ENCODE measurements around the gene JOSD2. TPM values are rescaled to one million over a fixed set of nuclear protein-coding genes. Genes with fewer than 3 reads are reported as not detected.

Gene JOSD2
- total RNA-seq, 2 donors from 2014 or later: 12.1 to 13.7 TPM

- Mint-ChIP-seq H3K4me1 (peaks cover 3% of the 10 kb centered on the region), H3K36me3 (ENCODE audit: low read depth) (peaks cover 52% of the 10 kb centered on the region), H3K9me3 (peaks cover 26% of the 10 kb centered on the region), H3K4me3 (peak overlapping the region; percentile 17), H3K27me3 (ENCODE audit: insufficient read depth) (no peaks in the 10 kb centered on the region), H3K27ac (peak overlapping the region; percentile 58)
- peaks cover 16% of the 10 kb centered on the region for H3K9me3 ChIP-seq (ENCODE audit: control insufficient read depth, low read length)
- no peak overlapping the region for H3K9ac ChIP-seq (ENCODE audit: extremely low read depth, low read length, poor library complexity, severe bottlenecking)
- 88 to 95% methylated on average over 8 to 19 of the region's 19 CpGs for WGBS, 2 experiments (ENCODE audit: insufficient coverage in 1 of 2, insufficient read length in 1 of 2)
- TF ChIP-seq CTCF (conservative IDR thresholded peaks at IDR 0.05): peak; percentile 77
- H3K4me3 ChIP-seq (ENCODE audit: low read length): no peak overlapping the region
- DNase-seq: peak; percentile 86
- no peaks in the 10 kb centered on the region for H3K4me1 ChIP-seq (ENCODE audit: control insufficient read depth, insufficient read depth, low read length)
- no peak overlapping the region for H3K27ac ChIP-seq (ENCODE audit: low read depth, low read length)
- no peaks in the 10 kb centered on the region for H3K27me3 ChIP-seq (ENCODE audit: control insufficient read depth, insufficient read depth, low read length, poor library complexity, severe bottlenecking)
- H3K36me3 ChIP-seq (ENCODE audit: control insufficient read depth, insufficient read depth, low read length): peaks cover 27% of the 10 kb centered on the region
Measured at GRCh38 chr19:50478901-50479715, 31.9 kb downstream of the JOSD2 start.

DNA sequence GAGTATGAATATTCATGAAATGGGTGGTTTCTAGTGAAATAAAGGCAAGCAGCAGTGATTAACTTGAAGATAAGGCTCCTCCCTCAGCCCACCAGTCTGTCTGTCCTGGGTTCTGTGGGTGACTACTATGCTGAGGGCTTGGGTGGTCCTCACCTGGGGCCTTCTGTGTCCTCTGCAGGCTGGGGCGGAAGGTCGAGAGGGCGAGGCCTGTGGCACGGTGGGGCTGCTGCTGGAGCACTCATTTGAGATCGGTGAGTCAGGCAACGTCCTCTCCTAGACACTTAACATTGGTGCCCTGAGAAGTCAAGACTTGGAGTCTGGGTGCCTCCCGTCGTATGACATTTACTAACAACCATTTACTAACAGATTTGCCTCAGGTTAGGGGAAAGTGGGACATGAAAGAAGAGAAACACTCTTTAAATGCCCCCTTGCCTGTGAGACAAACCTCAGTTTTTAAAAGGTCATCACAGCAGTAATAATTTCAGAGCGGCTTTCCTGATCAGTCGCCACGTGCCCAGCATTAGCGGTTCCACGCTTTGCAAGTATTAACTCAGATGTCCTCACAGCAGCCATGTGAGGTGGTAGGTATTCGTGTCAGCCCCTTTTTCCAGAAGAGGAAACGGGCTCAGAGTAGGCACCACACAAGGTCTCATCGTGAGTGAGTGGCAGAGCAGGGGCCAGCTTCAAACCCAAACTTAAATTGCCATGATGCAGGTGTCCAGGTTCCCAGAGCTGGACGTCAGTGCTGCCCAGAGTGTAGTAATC is 33.1 kb downstream of the JOSD2 start:
- H3K27me3 ChIP-seq (ENCODE audit: control insufficient read depth, insufficient read depth, low read length, poor library complexity, severe bottlenecking): no peaks in the 10 kb centered on the region
- Mint-ChIP-seq H3K27me3 (ENCODE audit: insufficient read depth) (peaks cover 5% of the 10 kb centered on the region), H3K9me3 (peaks cover 26% of the 10 kb centered on the region), H3K27ac (no peak overlapping the region), H3K4me3 (peak overlapping the region; percentile 98), H3K36me3 (ENCODE audit: low read depth) (peaks cover 46% of the 10 kb centered on the region), H3K4me1 (peaks cover 3% of the 10 kb centered on the region)
- H3K36me3 ChIP-seq (ENCODE audit: control insufficient read depth, insufficient read depth, low read length): peaks cover 22% of the 10 kb centered on the region
- H3K27ac ChIP-seq (ENCODE audit: low read depth, low read length): no peak overlapping the region
- H3K4me3 ChIP-seq (ENCODE audit: low read length): no peak overlapping the region
- no peak for DNase-seq
- no peak for TF ChIP-seq CTCF (conservative IDR thresholded peaks at IDR 0.05)
- WGBS, 2 experiments (ENCODE audit: insufficient coverage in 1 of 2, insufficient read length in 1 of 2): 92 to 94% methylated on average over 14 to 17 of the region's 17 CpGs
- H3K4me1 ChIP-seq (ENCODE audit: control insufficient read depth, insufficient read depth, low read length): no peaks in the 10 kb centered on the region
- peaks cover 16% of the 10 kb centered on the region for H3K9me3 ChIP-seq (ENCODE audit: control insufficient read depth, low read length)
- H3K9ac ChIP-seq (ENCODE audit: extremely low read depth, low read length, poor library complexity, severe bottlenecking): no peak overlapping the region

DNA sequence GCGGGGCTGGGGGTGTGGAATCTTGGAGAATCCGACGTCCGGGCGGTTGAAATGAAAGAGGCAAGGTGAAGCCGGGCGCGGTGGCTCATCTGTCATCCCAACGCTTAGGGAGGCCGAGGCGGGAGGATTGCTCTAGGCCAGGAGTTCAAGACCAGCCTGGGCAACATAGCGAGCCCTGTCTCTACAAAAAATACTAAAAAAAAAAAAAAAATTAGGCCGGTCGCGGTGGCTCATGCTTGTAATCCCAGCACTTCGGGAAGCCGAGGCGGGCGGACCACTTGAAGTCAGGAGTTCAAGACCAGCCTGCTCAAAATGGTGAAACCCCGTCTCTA is 34.1 kb downstream of the JOSD2 start:
- Histone ChIP-seq H3K9ac (ENCODE audit: extremely low read depth, low read length, poor library complexity, severe bottlenecking) (peak overlapping the region; percentile 85), H3K4me3 (ENCODE audit: low read length) (peak overlapping the region; percentile 91), H3K4me1 (ENCODE audit: control insufficient read depth, insufficient read depth, low read length) (no peaks in the 10 kb centered on the region), H3K9me3 (ENCODE audit: control insufficient read depth, low read length) (peaks cover 17% of the 10 kb centered on the region), H3K27ac (ENCODE audit: low read depth, low read length) (peak overlapping the region; percentile 91), H3K36me3 (ENCODE audit: control insufficient read depth, insufficient read depth, low read length) (peaks cover 20% of the 10 kb centered on the region), H3K27me3 (ENCODE audit: control insufficient read depth, insufficient read depth, low read length, poor library complexity, severe bottlenecking) (no peaks in the 10 kb centered on the region)
- no peak for DNase-seq
- Mint-ChIP-seq H3K27me3 (ENCODE audit: insufficient read depth) (peaks cover 5% of the 10 kb centered on the region), H3K27ac (peak overlapping the region; percentile 99), H3K4me3 (peak overlapping the region; percentile 98), H3K36me3 (ENCODE audit: low read depth) (peaks cover 39% of the 10 kb centered on the region), H3K4me1 (peaks cover 3% of the 10 kb centered on the region), H3K9me3 (peaks cover 26% of the 10 kb centered on the region)
- 3 to 30% methylated on average over 10 to 20 of the region's 20 CpGs for WGBS, 2 experiments (ENCODE audit: insufficient coverage in 1 of 2, insufficient read length in 1 of 2)
- TF ChIP-seq CTCF (conservative IDR thresholded peaks at IDR 0.05): no peak
